Measurements from ENCODE around the gene ENC1. TPM values are rescaled to one million over a fixed set of nuclear protein-coding genes. Genes with fewer than 3 reads are reported as not detected.
A peak's percentile ranks its signal among the peaks of the same experiment; 100 is the strongest.

Gene ENC1
- total and polyA plus RNA-seq, 2 experiments from 2014 or later, result 58.8 to 151 TPM

DNA sequence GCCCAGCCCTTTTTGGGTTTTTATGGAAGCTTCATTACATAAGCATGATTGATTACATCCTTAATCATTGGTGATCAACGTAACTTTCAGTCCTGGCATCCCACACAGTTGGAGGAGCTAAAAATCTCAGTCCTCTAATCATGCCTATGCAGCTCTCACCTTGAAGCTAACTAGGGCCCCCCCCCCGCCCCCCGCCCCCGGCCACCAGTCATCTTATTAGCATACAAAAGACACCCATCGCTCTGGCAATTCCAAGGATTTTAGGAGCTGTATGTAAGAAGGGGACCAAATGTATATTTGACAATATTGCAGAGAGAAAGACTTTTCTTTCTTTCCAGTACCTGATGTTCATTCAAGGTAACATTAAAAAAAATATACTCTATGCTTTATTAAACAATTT, 19.0 kb downstream of the ENC1 start:
- WGBS (ENCODE audit: low lambda C conversion rate, missing lambda C conversion rate), result 54% methylated on average over 5 of the region's 5 CpGs
- Histone ChIP-seq H3K9me3 (ENCODE audit: low read depth) (no peaks in the 10 kb centered on the region), H3K79me2 (no peaks in the 10 kb centered on the region), H3K4me2 (no peak overlapping the region), H3K27me3 (no peaks in the 10 kb centered on the region), H3K9me2 (replicated peaks; ENCODE audit: insufficient read depth) (no peaks in the 10 kb centered on the region), H2AFZ (no peak overlapping the region), H3K36me3 (replicated peaks; ENCODE audit: insufficient read depth, low read depth) (no peaks in the 10 kb centered on the region), H3K27ac (no peak overlapping the region), H3K4me1 (ENCODE audit: insufficient read depth) (peaks cover 17% of the 10 kb centered on the region), H4K20me1 (ENCODE audit: insufficient read depth, poor library complexity, severe bottlenecking) (no peaks in the 10 kb centered on the region), H3K4me3 (no peak overlapping the region)
- DNase-seq (ENCODE audit: low spot score), result no peak
- TF ChIP-seq EZH2phosphoT487 (IDR thresholded peaks at IDR 0.05; ENCODE audit: low read depth, severe bottlenecking, unreplicated experiment), result no peak
- TF ChIP-seq EZH2 (IDR thresholded peaks at IDR 0.05; ENCODE audit: borderline replicate concordance), result no peak
- TF ChIP-seq, protein P1, sequence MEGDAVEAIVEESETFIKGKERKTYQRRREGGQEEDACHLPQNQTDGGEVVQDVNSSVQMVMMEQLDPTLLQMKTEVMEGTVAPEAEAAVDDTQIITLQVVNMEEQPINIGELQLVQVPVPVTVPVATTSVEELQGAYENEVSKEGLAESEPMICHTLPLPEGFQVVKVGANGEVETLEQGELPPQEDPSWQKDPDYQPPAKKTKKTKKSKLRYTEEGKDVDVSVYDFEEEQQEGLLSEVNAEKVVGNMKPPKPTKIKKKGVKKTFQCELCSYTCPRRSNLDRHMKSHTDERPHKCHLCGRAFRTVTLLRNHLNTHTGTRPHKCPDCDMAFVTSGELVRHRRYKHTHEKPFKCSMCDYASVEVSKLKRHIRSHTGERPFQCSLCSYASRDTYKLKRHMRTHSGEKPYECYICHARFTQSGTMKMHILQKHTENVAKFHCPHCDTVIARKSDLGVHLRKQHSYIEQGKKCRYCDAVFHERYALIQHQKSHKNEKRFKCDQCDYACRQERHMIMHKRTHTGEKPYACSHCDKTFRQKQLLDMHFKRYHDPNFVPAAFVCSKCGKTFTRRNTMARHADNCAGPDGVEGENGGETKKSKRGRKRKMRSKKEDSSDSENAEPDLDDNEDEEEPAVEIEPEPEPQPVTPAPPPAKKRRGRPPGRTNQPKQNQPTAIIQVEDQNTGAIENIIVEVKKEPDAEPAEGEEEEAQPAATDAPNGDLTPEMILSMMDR (IDR thresholded peaks at IDR 0.05; ENCODE audit: poor library complexity), result no peak

DNA sequence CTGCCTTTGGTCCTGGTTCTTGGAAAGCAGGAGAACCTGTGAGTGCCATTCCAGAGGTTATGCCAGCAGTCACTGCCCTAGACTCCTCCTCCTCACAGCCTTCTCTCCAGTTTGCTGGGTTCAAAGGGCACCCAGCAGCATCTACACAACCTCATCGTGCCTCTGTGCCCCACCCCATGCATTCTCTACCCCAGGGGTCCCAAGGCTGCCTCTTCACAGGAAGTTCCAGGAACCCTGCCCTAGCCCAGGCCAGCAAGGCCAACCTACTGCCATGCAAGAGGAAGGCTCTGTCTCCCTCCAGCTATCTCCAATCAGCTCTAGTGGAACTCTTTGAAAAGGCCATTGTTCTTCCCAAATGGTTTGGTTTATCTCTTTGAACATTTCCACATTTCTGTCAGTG, 21.2 kb downstream of the ENC1 start:
- H3K79me2 ChIP-seq, result no peaks in the 10 kb centered on the region
- H4K20me1 ChIP-seq (ENCODE audit: insufficient read depth, poor library complexity, severe bottlenecking), result no peaks in the 10 kb centered on the region
- no peak overlapping the region for H3K4me2 ChIP-seq
- H3K9me3 ChIP-seq (ENCODE audit: low read depth), result no peaks in the 10 kb centered on the region
- H3K27ac ChIP-seq, result no peak overlapping the region
- H2AFZ ChIP-seq, result no peak overlapping the region
- H3K9me2 ChIP-seq (replicated peaks; ENCODE audit: insufficient read depth), result no peaks in the 10 kb centered on the region
- no peak for DNase-seq (ENCODE audit: low spot score)
- peaks cover 17% of the 10 kb centered on the region for H3K4me1 ChIP-seq (ENCODE audit: insufficient read depth)
- no peak overlapping the region for H3K4me3 ChIP-seq
- no peaks in the 10 kb centered on the region for H3K36me3 ChIP-seq (replicated peaks; ENCODE audit: insufficient read depth, low read depth)
- TF ChIP-seq EZH2phosphoT487 (IDR thresholded peaks at IDR 0.05; ENCODE audit: low read depth, severe bottlenecking, unreplicated experiment) (no peak), EZH2 (IDR thresholded peaks at IDR 0.05; ENCODE audit: borderline replicate concordance) (no peak)
- TF ChIP-seq, protein P1 (IDR thresholded peaks at IDR 0.05; ENCODE audit: poor library complexity), result no peak
- no peaks in the 10 kb centered on the region for H3K27me3 ChIP-seq
- 60% methylated on average over 1 of the region's 1 CpG for WGBS (ENCODE audit: low lambda C conversion rate, missing lambda C conversion rate)

DNA sequence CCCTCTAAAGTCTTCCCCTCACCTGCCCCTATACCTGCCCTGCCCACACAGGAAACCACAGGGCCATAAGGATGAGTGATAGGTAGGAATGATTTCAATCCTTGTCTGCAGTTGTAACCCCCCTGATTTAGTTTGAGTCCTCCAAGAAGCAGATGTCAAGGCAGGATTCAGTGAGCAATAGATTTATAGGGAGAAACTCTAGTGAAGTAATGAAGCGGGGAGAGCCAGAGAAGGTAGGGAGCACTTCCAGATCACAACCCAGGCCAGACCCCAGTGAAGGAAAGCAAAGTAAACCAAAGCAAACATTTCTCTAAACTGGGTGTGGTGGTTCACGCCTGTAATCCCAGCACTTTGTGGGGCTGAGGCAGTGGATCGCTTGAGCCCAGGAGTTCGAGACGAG, 22.4 kb downstream of the ENC1 start:
- H3K4me1 ChIP-seq (ENCODE audit: insufficient read depth), result peaks cover 13% of the 10 kb centered on the region
- H3K36me3 ChIP-seq (replicated peaks; ENCODE audit: insufficient read depth, low read depth), result no peaks in the 10 kb centered on the region
- no peaks in the 10 kb centered on the region for H3K79me2 ChIP-seq
- no peaks in the 10 kb centered on the region for H3K9me3 ChIP-seq (ENCODE audit: low read depth)
- DNase-seq (ENCODE audit: low spot score), result no peak
- no peak overlapping the region for H2AFZ ChIP-seq
- no peak overlapping the region for H3K4me3 ChIP-seq
- H3K27me3 ChIP-seq, result no peaks in the 10 kb centered on the region
- H4K20me1 ChIP-seq (ENCODE audit: insufficient read depth, poor library complexity, severe bottlenecking), result no peaks in the 10 kb centered on the region
- H3K27ac ChIP-seq, result peak overlapping the region; percentile 77
- TF ChIP-seq EZH2 (IDR thresholded peaks at IDR 0.05; ENCODE audit: borderline replicate concordance) (no peak), EZH2phosphoT487 (IDR thresholded peaks at IDR 0.05; ENCODE audit: low read depth, severe bottlenecking, unreplicated experiment) (no peak)
- TF ChIP-seq, protein P1 (IDR thresholded peaks at IDR 0.05; ENCODE audit: poor library complexity), result no peak
- H3K9me2 ChIP-seq (replicated peaks; ENCODE audit: insufficient read depth), result no peaks in the 10 kb centered on the region
- WGBS (ENCODE audit: low lambda C conversion rate, missing lambda C conversion rate), result 80% methylated on average over 5 of the region's 5 CpGs
- no peak overlapping the region for H3K4me2 ChIP-seq

DNA sequence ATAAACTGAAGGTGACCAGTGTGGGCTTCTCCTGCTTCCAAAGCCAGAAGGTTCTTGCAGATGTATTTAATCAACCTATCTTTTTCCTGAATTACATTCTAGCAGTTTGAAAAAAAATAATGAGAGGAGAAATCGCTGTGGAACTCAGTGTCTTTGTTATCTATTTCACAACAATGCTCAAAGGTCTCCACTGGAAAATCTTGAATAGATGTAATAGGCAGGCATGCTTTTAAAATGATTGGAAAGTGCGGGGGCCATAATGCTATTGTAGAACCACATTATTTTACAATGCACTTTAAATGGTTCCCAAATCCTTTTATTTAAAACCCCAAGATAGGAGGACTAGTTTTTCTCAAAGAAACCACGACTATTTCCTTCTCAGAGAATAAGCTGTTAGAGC, 23.3 kb downstream of the ENC1 start:
- no peak for TF ChIP-seq EZH2 (IDR thresholded peaks at IDR 0.05; ENCODE audit: borderline replicate concordance)
- TF ChIP-seq, protein P1 (IDR thresholded peaks at IDR 0.05; ENCODE audit: poor library complexity), result no peak
- TF ChIP-seq EZH2phosphoT487 (IDR thresholded peaks at IDR 0.05; ENCODE audit: low read depth, severe bottlenecking, unreplicated experiment), result no peak
- H3K4me1 ChIP-seq (ENCODE audit: insufficient read depth), result peaks cover 6% of the 10 kb centered on the region
- no peaks in the 10 kb centered on the region for H3K79me2 ChIP-seq
- H3K9me3 ChIP-seq (ENCODE audit: low read depth), result no peaks in the 10 kb centered on the region
- H3K36me3 ChIP-seq (replicated peaks; ENCODE audit: insufficient read depth, low read depth), result no peaks in the 10 kb centered on the region
- H3K4me2 ChIP-seq, result peak overlapping the region; percentile 20
- H3K27me3 ChIP-seq, result no peaks in the 10 kb centered on the region
- peak overlapping the region; percentile 77 for H3K27ac ChIP-seq
- WGBS (ENCODE audit: low lambda C conversion rate, missing lambda C conversion rate), result 28% methylated on average over 3 of the region's 3 CpGs
- DNase-seq (ENCODE audit: low spot score), result no peak
- no peak overlapping the region for H3K4me3 ChIP-seq
- H2AFZ ChIP-seq, result no peak overlapping the region
- no peaks in the 10 kb centered on the region for H3K9me2 ChIP-seq (replicated peaks; ENCODE audit: insufficient read depth)
- H4K20me1 ChIP-seq (ENCODE audit: insufficient read depth, poor library complexity, severe bottlenecking), result no peaks in the 10 kb centered on the region

Measured in hepatocyte (in vitro differentiated cells).